Neural progenitor cell (in vitro differentiated cells): Measurements from ENCODE around the gene LPP.

Experiments used
- CTCF ChIP-seq: fragments of 200-600 bp; sonication (generic); IDR thresholded peaks from 2 replicates; pipeline ENCODE4 v1.5.1; 2017; ENCODE audit warnings: antibody characterized with exemption, mild to moderate bottlenecking
- EZH2 ChIP-seq: fragments of 200-600 bp; sonication (generic); IDR thresholded peaks from 2 replicates; pipeline ENCODE4 v1.6.1; 2017; ENCODE audit warnings: antibody characterized with exemption, mild to moderate bottlenecking, moderate library complexity

- TF ChIP-seq CTCF = no peak
- TF ChIP-seq EZH2 = no peak
Observed at GRCh38 chr3:188473045-188473444, 319.1 kb downstream of the LPP start.
